ENCODE results near the gene CPPED1.
A peak's percentile ranks its signal among the peaks of the same experiment; 100 is the strongest.
"Not testable (repeated sequence)": the region's sequence is repeated elsewhere in the genome, so short reads cannot be mapped to it uniquely, and the experiment has no call there.

The CPPED1 gene

DNA sequence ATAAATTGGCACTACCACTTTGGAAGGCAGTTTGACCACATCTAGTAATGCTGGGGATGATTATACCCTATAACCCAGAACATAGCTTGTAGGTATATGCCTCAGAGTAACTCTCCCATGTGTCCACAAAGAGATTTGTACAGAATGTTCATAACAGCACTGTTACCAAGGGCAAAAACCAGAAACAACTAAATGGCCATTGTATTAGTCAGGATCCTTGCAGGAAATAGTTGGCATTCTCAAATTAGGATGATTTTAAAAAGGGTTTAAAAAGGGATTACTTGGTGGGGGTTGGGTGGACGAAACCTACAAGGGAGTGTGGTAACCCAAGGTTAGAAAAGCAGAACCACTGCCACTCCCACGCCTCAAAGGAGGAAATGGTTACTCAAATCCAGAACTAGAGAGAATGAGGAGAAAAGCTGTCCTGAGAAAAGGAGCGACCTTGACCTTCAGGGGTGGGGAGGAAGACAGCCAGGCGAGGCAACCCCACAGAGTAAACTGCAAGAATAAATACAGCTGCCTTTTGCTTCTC, 2.1 kb downstream of the CPPED1 start:
- Histone ChIP-seq H3K27ac (ENCODE audit: poor library complexity, severe bottlenecking) (peak overlapping the region; percentile 83), H3K9me3 (ENCODE audit: severe bottlenecking) (no peaks in the 10 kb centered on the region), H3K4me1 (ENCODE audit: insufficient read depth, poor library complexity, severe bottlenecking) (peaks cover 8% of the 10 kb centered on the region), H3K27me3 (ENCODE audit: insufficient read depth, poor library complexity, severe bottlenecking) (no peaks in the 10 kb centered on the region), H3K4me3 (ENCODE audit: severe bottlenecking) (no peak overlapping the region), H3K36me3 (ENCODE audit: low read depth) (no peaks in the 10 kb centered on the region)
- no peak for DNase-seq (ENCODE audit: low spot score)
- peak; percentile 59 for ATAC-seq (ENCODE audit: low read depth)
- TF ChIP-seq, protein P1, sequence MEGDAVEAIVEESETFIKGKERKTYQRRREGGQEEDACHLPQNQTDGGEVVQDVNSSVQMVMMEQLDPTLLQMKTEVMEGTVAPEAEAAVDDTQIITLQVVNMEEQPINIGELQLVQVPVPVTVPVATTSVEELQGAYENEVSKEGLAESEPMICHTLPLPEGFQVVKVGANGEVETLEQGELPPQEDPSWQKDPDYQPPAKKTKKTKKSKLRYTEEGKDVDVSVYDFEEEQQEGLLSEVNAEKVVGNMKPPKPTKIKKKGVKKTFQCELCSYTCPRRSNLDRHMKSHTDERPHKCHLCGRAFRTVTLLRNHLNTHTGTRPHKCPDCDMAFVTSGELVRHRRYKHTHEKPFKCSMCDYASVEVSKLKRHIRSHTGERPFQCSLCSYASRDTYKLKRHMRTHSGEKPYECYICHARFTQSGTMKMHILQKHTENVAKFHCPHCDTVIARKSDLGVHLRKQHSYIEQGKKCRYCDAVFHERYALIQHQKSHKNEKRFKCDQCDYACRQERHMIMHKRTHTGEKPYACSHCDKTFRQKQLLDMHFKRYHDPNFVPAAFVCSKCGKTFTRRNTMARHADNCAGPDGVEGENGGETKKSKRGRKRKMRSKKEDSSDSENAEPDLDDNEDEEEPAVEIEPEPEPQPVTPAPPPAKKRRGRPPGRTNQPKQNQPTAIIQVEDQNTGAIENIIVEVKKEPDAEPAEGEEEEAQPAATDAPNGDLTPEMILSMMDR (IDR thresholded peaks at IDR 0.05; ENCODE audit: poor library complexity, severe bottlenecking), result no peak

DNA sequence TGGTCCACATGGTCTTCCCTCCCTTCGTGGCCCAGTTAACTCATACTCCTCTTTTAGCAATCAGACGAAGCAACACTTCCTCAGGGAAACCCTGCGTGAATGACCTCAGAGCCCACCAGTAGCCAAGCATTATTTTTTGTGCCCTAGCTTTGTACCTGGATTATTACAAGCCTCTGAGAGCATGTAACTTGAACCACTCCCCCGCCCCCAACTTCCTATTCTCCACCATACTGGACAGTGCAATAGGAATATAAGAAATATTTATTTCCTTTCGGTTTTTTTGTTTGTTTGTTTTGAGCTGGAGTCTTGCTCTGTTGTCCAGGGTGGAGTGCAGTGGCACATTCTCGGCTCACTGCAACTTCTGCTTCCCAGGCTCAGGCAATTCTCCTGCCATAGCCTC, 2.9 kb downstream of the CPPED1 start:
- TF ChIP-seq, protein P1 (IDR thresholded peaks at IDR 0.05; ENCODE audit: poor library complexity, severe bottlenecking), result no peak
- Histone ChIP-seq H3K9me3 (ENCODE audit: severe bottlenecking) (no peaks in the 10 kb centered on the region), H3K4me1 (ENCODE audit: insufficient read depth, poor library complexity, severe bottlenecking) (peaks cover 8% of the 10 kb centered on the region), H3K27ac (ENCODE audit: poor library complexity, severe bottlenecking) (peak overlapping the region; percentile 83), H3K36me3 (ENCODE audit: low read depth) (no peaks in the 10 kb centered on the region), H3K27me3 (ENCODE audit: insufficient read depth, poor library complexity, severe bottlenecking) (no peaks in the 10 kb centered on the region), H3K4me3 (ENCODE audit: severe bottlenecking) (no peak overlapping the region)
- ATAC-seq (ENCODE audit: low read depth), result no peak
- no peak for DNase-seq (ENCODE audit: low spot score)

DNA sequence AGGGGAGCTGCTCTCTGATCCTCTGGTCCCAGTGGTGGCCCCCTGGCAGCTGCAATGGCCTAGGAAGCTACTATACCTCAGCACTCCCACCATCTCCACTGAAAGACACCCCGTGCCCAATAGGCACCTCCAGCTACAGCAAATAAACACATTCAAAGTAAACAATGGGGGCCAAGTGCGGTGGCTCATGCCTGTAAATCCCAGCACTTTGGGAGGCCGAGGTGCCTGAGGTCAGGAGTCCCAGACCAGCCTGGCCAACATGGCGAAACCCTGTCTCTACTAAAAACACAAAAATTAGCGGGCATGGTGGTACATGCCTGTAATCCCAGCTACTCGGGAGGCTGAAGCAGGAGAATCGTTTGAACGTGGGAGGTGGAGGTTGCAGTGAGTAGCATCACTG, 3.7 kb downstream of the CPPED1 start:
- H3K9me3 ChIP-seq (ENCODE audit: severe bottlenecking); H3K27me3 ChIP-seq (ENCODE audit: insufficient read depth, poor library complexity, severe bottlenecking); ATAC-seq (ENCODE audit: low read depth); H3K36me3 ChIP-seq (ENCODE audit: low read depth); H3K27ac ChIP-seq (ENCODE audit: poor library complexity, severe bottlenecking); H3K4me1 ChIP-seq (ENCODE audit: insufficient read depth, poor library complexity, severe bottlenecking); DNase-seq (ENCODE audit: low spot score); H3K4me3 ChIP-seq (ENCODE audit: severe bottlenecking): not testable (repeated sequence)

DNA sequence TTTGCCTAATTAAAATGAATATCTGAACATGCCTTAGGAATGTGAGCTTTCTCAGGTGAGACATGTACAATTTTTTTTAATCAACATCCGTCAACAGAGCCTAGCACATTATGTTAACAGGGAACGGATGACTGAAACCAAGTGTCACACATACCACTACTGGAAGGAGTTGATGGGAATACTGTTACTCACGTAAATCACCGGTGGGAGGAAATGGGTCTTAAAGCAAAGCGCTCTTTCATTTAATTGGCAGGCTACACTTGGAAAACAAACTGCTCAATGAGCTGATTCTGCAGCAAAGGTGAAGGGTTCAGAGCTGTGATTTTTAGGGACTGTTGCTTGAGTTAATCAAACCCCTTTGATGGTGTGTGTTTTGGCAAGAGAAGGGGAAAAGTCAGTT, 4.8 kb downstream of the CPPED1 start:
- no peak overlapping the region for H3K4me3 ChIP-seq (ENCODE audit: severe bottlenecking)
- TF ChIP-seq, protein P1 (IDR thresholded peaks at IDR 0.05; ENCODE audit: poor library complexity, severe bottlenecking), result no peak
- no peak for DNase-seq (ENCODE audit: low spot score)
- H3K36me3 ChIP-seq (ENCODE audit: low read depth), result no peaks in the 10 kb centered on the region
- no peak overlapping the region for H3K27ac ChIP-seq (ENCODE audit: poor library complexity, severe bottlenecking)
- H3K9me3 ChIP-seq (ENCODE audit: severe bottlenecking), result no peaks in the 10 kb centered on the region
- no peak for ATAC-seq (ENCODE audit: low read depth)
- H3K4me1 ChIP-seq (ENCODE audit: insufficient read depth, poor library complexity, severe bottlenecking), result peaks cover 8% of the 10 kb centered on the region
- no peaks in the 10 kb centered on the region for H3K27me3 ChIP-seq (ENCODE audit: insufficient read depth, poor library complexity, severe bottlenecking)

DNA sequence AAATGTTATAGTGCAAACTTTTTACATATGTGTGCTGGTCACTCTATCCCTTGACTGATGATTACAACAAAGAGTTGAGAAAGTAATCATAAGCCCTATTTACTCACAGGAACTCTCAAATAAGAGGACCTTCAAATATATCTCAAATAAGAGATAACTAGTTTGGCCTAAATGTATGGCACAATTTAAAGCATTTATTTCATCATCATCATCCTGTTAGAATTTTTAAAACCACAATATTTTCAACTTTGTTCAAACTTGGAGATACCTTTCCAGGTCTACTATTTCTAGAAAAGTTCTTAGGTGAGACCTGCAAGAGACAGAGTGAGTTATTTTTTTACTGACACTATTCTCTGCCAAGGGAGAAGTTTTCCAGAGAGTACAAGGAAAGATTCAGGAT, 5.5 kb downstream of the CPPED1 start:
- ATAC-seq (ENCODE audit: low read depth) (no peak), DNase-seq (ENCODE audit: low spot score) (no peak)
- no peaks in the 10 kb centered on the region for H3K36me3 ChIP-seq (ENCODE audit: low read depth)
- no peaks in the 10 kb centered on the region for H3K9me3 ChIP-seq (ENCODE audit: severe bottlenecking)
- H3K4me1 ChIP-seq (ENCODE audit: insufficient read depth, poor library complexity, severe bottlenecking), result peaks cover 8% of the 10 kb centered on the region
- no peaks in the 10 kb centered on the region for H3K27me3 ChIP-seq (ENCODE audit: insufficient read depth, poor library complexity, severe bottlenecking)
- H3K27ac ChIP-seq (ENCODE audit: poor library complexity, severe bottlenecking), result no peak overlapping the region
- no peak overlapping the region for H3K4me3 ChIP-seq (ENCODE audit: severe bottlenecking)
- TF ChIP-seq, protein P1 (IDR thresholded peaks at IDR 0.05; ENCODE audit: poor library complexity, severe bottlenecking), result no peak

Data from RWPE2 (cell line).